ENCODE data around the gene PTPRN. TPM values are rescaled to one million over a fixed set of nuclear protein-coding genes. Genes with fewer than 3 reads are reported as not detected.

PTPRN gene
- total and polyA plus RNA-seq, 2 donors (not counting 3 experiments of a cell fraction or from before 2014, with no cell fraction given): not detected

DNA sequence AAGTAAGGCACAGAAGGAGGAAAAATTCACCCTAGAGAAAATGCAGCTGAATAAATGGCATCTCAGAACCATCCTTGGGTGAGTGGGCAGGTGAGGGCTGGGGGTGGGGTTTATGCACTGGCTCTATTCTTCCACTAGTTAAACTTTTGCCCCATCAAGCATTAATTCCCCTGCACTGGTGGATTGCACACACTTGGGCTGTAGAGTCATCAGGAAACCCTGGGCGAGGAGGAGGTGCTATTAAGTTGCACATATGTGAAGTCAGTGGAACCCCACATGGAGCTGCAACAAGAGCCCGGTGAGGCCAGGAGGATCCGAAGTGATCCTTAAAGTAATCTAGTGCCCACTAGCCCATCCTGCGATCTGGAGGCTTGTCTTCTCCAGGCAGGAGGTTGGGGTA, 36.8 kb downstream of the PTPRN start:
- ChIA-PET POLR2A (interaction anchor here (0.5 kb wide), 1 partner anchor 172 kb away, joined by 3 read pairs; no protein-coding TSS in a partner anchor), CTCF (interaction anchor here (0.7 kb wide), 1 partner anchor 23 kb away, joined by 3 read pairs; no protein-coding TSS in a partner anchor)
- dilution Hi-C loops (cut with MboI; ENCODE audit: extremely low pct_ligation_motif_present, low sequenced_read_pairs): no loop called here
- H3K27ac ChIP-seq (ENCODE audit: insufficient read depth, low read depth, low read length): no peak overlapping the region
- H3K9me1 ChIP-seq (replicated peaks; ENCODE audit: control insufficient read depth, extremely low read depth, insufficient read depth, low read length): no peaks in the 10 kb centered on the region
- no peaks in the 10 kb centered on the region for H3K79me2 ChIP-seq (ENCODE audit: control insufficient read depth, insufficient read depth, low read length)
- H3K9ac ChIP-seq (replicated peaks; ENCODE audit: extremely low read depth, insufficient read depth, low read length): no peak overlapping the region
- no peaks in the 10 kb centered on the region for H3K4me1 ChIP-seq (ENCODE audit: control insufficient read depth, extremely low read depth, insufficient read depth, low read length)
- no peaks in the 10 kb centered on the region for H4K20me1 ChIP-seq (replicated peaks; ENCODE audit: control insufficient read depth, extremely low read depth, insufficient read depth, low read length)
- H3K9me3 ChIP-seq (replicated peaks; ENCODE audit: control insufficient read depth, insufficient read depth, low read length): no peaks in the 10 kb centered on the region
- DNase-seq (ENCODE audit: low read depth, low spot score): no peak
- no peak overlapping the region for H3K4me3 ChIP-seq (replicated peaks in 1 of 3; ENCODE audit: insufficient read depth in 1 of 3, low read depth in 1 of 3, low read length in 3 of 3)
- H3K27me3 ChIP-seq (ENCODE audit: control insufficient read depth in 2 of 2, insufficient read depth in 2 of 2, low read length in 2 of 2): peaks cover 4 to 10% of the 10 kb centered on the region in 2 experiments
- FAIRE-seq: no peak
- intact Hi-C loops (cut with micrococcal nuclease): no loop called here
- BruUV-seq (replicated peaks): no TSS peak
- H3K4me2 ChIP-seq (ENCODE audit: insufficient read depth, low read length): no peak overlapping the region
- TF ChIP-seq FOS (IDR thresholded peaks at IDR 0.05; ENCODE audit: borderline replicate concordance, insufficient read depth, low read length) (no peak), GATA2 (IDR thresholded peaks at IDR 0.05; ENCODE audit: insufficient read depth, insufficient read length, low read depth, low read length) (no peak), EZH2 (IDR thresholded peaks at IDR 0.05; ENCODE audit: borderline replicate concordance, low read depth, low read length, severe bottlenecking) (no peak), MYC (IDR thresholded peaks at IDR 0.05; ENCODE audit: low read depth, low read length) (no peak), POLR2A (IDR thresholded peaks at IDR 0.05; ENCODE audit: low read depth, low read length) (no peak), JUN (IDR thresholded peaks at IDR 0.05; ENCODE audit: borderline replicate concordance, insufficient read depth, insufficient read length, low read depth) (no peak), POLR2AphosphoS5 (IDR thresholded peaks at IDR 0.05; ENCODE audit: insufficient read depth, low read depth, low read length) (no peak)
- TF ChIP-seq, protein P1, sequence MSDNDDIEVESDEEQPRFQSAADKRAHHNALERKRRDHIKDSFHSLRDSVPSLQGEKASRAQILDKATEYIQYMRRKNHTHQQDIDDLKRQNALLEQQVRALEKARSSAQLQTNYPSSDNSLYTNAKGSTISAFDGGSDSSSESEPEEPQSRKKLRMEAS (IDR thresholded peaks at IDR 0.05; ENCODE audit: insufficient read depth, insufficient read length): no peak
- TF ChIP-seq, protein P2, sequence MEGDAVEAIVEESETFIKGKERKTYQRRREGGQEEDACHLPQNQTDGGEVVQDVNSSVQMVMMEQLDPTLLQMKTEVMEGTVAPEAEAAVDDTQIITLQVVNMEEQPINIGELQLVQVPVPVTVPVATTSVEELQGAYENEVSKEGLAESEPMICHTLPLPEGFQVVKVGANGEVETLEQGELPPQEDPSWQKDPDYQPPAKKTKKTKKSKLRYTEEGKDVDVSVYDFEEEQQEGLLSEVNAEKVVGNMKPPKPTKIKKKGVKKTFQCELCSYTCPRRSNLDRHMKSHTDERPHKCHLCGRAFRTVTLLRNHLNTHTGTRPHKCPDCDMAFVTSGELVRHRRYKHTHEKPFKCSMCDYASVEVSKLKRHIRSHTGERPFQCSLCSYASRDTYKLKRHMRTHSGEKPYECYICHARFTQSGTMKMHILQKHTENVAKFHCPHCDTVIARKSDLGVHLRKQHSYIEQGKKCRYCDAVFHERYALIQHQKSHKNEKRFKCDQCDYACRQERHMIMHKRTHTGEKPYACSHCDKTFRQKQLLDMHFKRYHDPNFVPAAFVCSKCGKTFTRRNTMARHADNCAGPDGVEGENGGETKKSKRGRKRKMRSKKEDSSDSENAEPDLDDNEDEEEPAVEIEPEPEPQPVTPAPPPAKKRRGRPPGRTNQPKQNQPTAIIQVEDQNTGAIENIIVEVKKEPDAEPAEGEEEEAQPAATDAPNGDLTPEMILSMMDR (IDR thresholded peaks at IDR 0.05; ENCODE audit: extremely low read depth in 1 of 2, insufficient read depth in 1 of 2, low read depth in 1 of 2, low read length in 2 of 2): no peak
- no peak overlapping the region for H2AFZ ChIP-seq (ENCODE audit: low read depth, low read length)
- no peaks in the 10 kb centered on the region for H3K36me3 ChIP-seq (ENCODE audit: control insufficient read depth in 2 of 2, extremely low read depth in 1 of 2, insufficient read depth in 2 of 2, low read length in 2 of 2)

All from endothelial cell of umbilical vein (primary cell).